GM19023 (cell line): ENCODE measurements around the gene EFCAB6.

ENCODE experiments used
- ATAC-seq: cut with Tn5 transposase; IDR thresholded peaks from one replicate; pipeline ENCODE4 v1.9.1; 2021; ENCODE audit warnings: mild to moderate bottlenecking, moderate library complexity; ENCODE audit not compliant: unreplicated experiment

EFCAB6 gene

GRCh38 chr22:43488031-43488866 is 323.9 kb downstream of the EFCAB6 start:
- no peak for ATAC-seq

- no peak for ATAC-seq
Measured at GRCh38 chr22:43487311-43488030, 324.6 kb downstream of the EFCAB6 start.

- ATAC-seq = no peak
Measured at GRCh38 chr22:43485502-43486089, 326.5 kb downstream of the EFCAB6 start.

DNA sequence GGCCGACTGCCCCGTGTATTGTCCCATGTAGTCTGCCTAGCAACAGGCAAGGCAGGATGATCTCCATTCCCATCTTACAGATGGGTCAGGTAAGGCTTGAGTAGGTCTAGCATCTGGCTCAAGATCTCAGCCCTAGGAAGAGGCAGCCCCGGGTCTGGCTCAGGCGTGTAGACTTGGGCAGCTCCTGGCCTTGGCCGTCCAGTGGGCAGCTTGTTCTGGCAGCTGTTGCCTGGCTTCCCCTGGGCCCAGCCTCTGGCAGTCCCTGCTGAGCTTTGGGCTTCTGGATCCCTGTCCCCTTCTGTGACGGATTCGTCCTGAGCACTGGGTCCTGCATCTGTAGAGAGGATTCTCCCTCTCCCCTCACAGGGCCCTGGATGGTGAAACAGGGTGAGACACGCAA is 327.9 kb downstream of the EFCAB6 start:
- no peak for ATAC-seq

DNA sequence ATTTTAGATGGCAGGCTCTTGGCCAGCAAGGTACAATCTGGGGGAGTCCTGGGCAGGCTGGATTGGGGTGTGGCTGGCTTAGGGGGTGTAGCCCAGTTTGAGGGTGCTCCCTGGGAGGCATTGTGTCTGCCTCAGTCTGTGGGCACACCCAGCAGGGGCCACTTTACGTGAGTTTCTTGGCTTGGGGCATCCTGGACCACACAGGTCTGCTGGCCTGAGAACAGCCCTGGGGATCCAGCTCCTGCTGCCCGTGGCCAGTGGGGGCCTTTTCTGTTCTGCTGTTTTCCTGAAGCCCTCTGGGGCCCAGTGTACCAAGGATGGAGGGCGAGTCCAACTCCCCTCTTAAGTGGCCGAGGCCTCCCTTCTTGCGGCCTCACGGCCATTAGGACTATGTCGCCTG is 328.4 kb downstream of the EFCAB6 start:
- no peak for ATAC-seq

- no peak for ATAC-seq
Measured at GRCh38 chr22:43483266-43483665, 328.8 kb downstream of the EFCAB6 start.

DNA sequence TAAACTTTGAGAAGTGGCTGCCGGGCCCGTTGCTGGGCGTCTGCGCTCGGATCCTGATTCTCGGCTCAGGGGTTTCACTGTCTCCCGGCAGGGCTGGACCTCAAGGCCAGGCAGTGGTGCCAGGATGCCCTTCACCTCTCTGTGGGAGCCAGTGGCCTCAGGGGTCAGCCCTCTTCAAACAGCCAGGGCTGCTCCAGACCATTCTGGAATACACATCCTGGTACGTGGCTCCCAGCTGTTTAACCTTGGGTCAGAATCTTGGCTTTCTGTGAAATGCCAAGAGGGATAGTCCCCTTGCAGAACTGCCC is 329.8 kb downstream of the EFCAB6 start:
- ATAC-seq = no peak

DNA sequence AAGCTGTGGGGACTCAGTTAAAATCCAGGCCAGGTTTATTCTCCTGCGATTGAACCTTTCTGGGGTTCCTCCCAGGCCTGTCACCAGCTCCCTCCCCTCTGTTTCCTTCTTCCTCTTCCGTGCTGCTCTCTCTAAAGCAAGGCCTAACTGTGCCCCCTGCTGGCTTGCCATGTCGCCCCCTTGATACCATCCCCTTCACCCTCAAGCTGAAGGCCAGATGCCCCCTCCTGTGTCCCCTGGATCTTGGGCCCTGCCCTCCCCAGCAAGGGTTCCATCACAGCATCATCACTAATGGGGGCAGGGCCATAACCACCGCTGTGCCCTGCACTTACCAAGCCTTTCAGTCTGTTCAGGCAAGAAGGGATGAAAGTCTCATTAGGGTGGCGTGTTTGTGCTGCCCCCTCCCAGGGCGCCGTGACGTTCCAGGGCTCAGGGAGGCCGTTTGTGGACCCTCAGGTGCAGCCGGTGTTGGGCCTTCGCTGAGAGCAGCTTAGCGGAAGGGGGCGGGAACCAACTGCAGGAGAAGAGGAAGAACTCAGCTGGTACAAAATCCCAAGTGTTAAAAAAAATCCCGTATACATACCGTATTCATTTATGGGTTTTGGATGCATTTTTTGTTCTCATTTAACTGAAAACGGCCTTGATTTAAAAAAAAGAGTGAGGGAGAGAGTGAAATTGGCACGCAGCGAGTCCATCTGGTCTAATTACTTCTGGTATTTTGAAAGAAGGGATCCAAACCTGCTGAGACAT is 330.4 kb downstream of the EFCAB6 start:
- no peak for ATAC-seq

DNA sequence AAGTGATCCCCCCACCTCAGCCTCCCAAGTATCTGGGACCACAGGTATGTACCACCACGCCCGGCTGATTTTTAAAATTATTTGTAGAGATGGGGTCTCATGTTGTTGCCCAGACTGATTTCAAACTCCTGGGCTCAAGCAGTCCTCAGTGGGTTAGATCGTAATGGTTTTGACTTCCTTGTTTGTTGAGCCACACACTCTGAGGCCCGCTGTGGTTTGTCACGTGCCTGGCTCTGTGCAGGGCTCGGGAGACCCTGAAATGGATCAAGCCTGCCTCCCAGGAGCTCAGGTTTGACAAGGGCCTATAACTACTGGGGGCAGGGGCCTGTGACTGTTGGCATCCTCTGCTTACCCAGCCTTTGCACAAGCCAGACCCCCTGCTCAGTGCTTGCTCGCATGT is 332.1 kb downstream of the EFCAB6 start:
- ATAC-seq = no peak

DNA sequence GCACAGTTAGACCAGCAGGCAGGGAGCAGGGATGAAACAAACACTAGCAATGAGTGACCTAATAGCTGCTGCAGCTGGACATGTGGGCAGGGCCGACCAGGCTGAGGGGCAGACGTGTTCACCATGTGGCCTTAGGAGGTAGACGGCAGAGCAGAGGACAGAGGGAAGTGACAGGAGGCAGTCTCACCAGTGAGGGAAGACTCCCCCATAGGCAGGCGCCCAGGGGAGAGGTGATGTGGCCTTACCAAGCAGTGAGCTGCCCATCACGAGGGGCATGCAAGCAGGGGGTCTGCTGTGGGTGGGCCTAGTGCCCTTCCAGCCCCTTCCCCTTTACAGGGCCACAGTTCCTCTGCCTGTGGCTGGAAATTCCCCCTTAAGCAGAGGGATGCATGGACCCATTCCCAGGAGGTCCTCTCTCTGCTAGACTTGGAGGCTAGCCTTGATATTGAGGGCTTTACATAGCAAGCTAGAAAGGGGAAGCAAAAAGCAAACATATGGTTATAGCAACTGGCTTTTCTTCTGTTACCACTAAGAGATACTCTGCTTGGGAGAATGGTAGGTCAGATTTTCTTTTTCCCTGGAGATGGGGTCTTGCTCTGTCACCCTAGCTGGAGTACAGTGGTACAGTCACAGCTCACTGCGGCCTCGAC is 332.7 kb downstream of the EFCAB6 start:
- ATAC-seq = no peak
